Testis (tissue), 2 donors: ENCODE results near the gene PDE6A.

Experiments
- POLR2A ChIP-seq: fragments of 450-650 bp; IDR thresholded peaks from one replicate; pipeline ENCODE4 v1.6.1; 2017; ENCODE audit warnings: antibody characterized with exemption, mild to moderate bottlenecking, moderate library complexity
- TF ChIP-seq, protein P1 (sequence below), 3 experiments: fragments of 450-650 bp in 2 of 3; fragments of 200-600 bp in 1 of 3; sonication (generic) in 1 of 3; IDR thresholded peaks; one replicate each; pipeline ENCODE4 v1.5.1; 2016 to 2019; ENCODE audit warnings: antibody characterized with exemption in 3 of 3, mild to moderate bottlenecking in 2 of 3, moderate library complexity in 1 of 3

DNA sequence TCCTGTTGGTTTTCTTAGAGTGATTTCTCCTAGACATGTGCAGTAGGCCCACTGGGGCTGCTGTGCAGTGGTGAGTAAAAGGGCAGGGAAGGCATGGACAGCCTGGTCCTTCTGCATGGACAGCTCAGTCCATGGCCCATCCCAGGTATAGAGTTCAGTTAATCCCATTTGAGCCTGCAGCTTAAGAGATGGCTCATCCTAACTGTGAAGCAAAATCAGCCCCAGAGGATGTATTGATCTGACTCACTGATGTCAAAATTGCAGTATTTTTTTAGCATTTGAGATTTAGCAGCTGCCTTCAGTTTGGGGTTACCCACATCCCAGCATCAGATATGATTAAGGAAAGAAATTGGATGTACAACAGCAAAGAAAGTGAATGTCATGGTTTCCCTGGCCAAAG, 93.4 kb downstream of the PDE6A start:
- TF ChIP-seq, protein P1, sequence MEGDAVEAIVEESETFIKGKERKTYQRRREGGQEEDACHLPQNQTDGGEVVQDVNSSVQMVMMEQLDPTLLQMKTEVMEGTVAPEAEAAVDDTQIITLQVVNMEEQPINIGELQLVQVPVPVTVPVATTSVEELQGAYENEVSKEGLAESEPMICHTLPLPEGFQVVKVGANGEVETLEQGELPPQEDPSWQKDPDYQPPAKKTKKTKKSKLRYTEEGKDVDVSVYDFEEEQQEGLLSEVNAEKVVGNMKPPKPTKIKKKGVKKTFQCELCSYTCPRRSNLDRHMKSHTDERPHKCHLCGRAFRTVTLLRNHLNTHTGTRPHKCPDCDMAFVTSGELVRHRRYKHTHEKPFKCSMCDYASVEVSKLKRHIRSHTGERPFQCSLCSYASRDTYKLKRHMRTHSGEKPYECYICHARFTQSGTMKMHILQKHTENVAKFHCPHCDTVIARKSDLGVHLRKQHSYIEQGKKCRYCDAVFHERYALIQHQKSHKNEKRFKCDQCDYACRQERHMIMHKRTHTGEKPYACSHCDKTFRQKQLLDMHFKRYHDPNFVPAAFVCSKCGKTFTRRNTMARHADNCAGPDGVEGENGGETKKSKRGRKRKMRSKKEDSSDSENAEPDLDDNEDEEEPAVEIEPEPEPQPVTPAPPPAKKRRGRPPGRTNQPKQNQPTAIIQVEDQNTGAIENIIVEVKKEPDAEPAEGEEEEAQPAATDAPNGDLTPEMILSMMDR (IDR thresholded peaks at IDR 0.05): no peak
- no peak for TF ChIP-seq POLR2A
